Right atrium auricular region (tissue), 2 donors: Measurements from ENCODE around the gene GBP7. TPM values are rescaled to one million over a fixed set of nuclear protein-coding genes. Genes with fewer than 3 reads are reported as not detected.

Source experiments
- DNase-seq: peaks from one replicate; pipeline ENCODE4 v3.0.0-alpha.2; 2019; ENCODE audit warnings: low spot score
- H3K27ac ChIP-seq, 2 donors: fragments of 200-600 bp; sonication (generic); 1 replicate in 1 of 2; 2 replicates in 1 of 2; pipeline ENCODE4 v1.5.1; 2016 to 2019
- H3K27me3 ChIP-seq, 2 donors: fragments of 200-600 bp; sonication (generic); one replicate each; pipeline versions ENCODE4 v1.5.1 to v1.6.0; 2017 to 2019
- H3K36me3 ChIP-seq: fragments of 200-600 bp; sonication (generic); one replicate; pipeline ENCODE4 v1.5.1; 2016
- H3K4me1 ChIP-seq, 2 donors: fragments of 200-600 bp; sonication (generic); one replicate each; pipeline versions ENCODE4 v1.5.1 to v1.6.0; 2017 to 2019
- H3K4me3 ChIP-seq, 2 donors: fragments of 200-600 bp; sonication (generic); 1 replicate in 1 of 2; 2 replicates in 1 of 2; pipeline ENCODE4 v1.5.1; 2017 to 2019; ENCODE audit warnings: mild to moderate bottlenecking in 1 of 2, moderate library complexity in 1 of 2
- H3K9me3 ChIP-seq, 2 donors: fragments of 200-600 bp; sonication (generic); one replicate each; pipeline ENCODE4 v1.5.1; 2019
- total RNA-seq, 2 donors: library from RNA; depleted of rRNA; stranded (reverse); fragments of >200 nt; gene quantifications; one replicate each; pipeline ENCODE4 v1.1.0, GENCODE V29; 2016
- TF ChIP-seq, protein P1 (sequence below), 2 donors: fragments of 200-600 bp; sonication (generic); IDR thresholded peaks; one replicate each; pipeline ENCODE4 v1.5.1; 2019; ENCODE audit warnings: antibody characterized with exemption in 2 of 2

The GBP7 gene
- total RNA-seq, 2 donors from 2014 or later = not detected

DNA sequence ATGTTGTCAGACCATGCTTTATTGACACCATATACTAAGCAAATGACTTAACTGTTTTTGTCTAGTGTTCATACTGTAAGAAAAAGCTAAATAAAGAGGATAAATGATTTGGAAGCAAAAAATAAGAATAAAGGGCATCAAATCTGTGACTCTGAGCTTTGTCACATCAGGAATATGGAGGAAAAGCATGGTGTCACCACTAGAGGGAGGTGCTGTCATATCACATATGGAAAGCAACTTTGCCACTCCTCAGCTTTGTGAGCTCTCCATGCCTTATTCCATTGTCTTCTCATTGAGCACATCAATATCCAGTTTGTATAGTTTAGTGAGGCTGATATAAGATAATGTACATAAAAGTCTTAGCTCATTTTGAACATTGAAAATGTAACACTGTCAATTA, 90.0 kb downstream of the GBP7 start:
- no peak for DNase-seq
- Histone ChIP-seq H3K27ac (no peak overlapping the region), H3K4me1 (no peaks in the 10 kb centered on the region), H3K4me3 (no peak overlapping the region), H3K36me3 (no peaks in the 10 kb centered on the region), H3K9me3 (no peaks in the 10 kb centered on the region), H3K27me3 (no peaks in the 10 kb centered on the region)
- TF ChIP-seq, protein P1, sequence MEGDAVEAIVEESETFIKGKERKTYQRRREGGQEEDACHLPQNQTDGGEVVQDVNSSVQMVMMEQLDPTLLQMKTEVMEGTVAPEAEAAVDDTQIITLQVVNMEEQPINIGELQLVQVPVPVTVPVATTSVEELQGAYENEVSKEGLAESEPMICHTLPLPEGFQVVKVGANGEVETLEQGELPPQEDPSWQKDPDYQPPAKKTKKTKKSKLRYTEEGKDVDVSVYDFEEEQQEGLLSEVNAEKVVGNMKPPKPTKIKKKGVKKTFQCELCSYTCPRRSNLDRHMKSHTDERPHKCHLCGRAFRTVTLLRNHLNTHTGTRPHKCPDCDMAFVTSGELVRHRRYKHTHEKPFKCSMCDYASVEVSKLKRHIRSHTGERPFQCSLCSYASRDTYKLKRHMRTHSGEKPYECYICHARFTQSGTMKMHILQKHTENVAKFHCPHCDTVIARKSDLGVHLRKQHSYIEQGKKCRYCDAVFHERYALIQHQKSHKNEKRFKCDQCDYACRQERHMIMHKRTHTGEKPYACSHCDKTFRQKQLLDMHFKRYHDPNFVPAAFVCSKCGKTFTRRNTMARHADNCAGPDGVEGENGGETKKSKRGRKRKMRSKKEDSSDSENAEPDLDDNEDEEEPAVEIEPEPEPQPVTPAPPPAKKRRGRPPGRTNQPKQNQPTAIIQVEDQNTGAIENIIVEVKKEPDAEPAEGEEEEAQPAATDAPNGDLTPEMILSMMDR (IDR thresholded peaks at IDR 0.05) = peak in 1 of 2 donors; percentile 80

Other genes starting within 250 kb of the GBP7 start
- gene KYAT3, start 183.4 kb downstream of the GBP7 start, total RNA-seq = 1 to 10 TPM; 7.7 to 9.4 TPM
- 10 to 100 TPM; 11.0 to 11.3 TPM for gene RBMXL1, start 183.4 kb downstream of the GBP7 start, total RNA-seq
- gene GBP3, start 153.1 kb downstream of the GBP7 start, total RNA-seq = 10 to 100 TPM in 1 of 2 donors, 1 to 10 TPM in 1; 5.8 to 10.4 TPM
- 1 to 10 TPM; 4.3 to 5.7 TPM for gene GBP1, start 110.8 kb downstream of the GBP7 start, total RNA-seq
- gene GBP2, start 49.9 kb downstream of the GBP7 start, total RNA-seq = 10 to 100 TPM; 12.3 to 22.1 TPM
- 1 to 10 TPM; 6.1 to 6.2 TPM for gene GBP4, start 22.9 kb upstream of the GBP7 start, total RNA-seq
- 1 to 10 TPM in 1 of 2 donors, under 1 TPM in 1; 0.37 to 1.0 TPM for gene GBP5, start 96.9 kb upstream of the GBP7 start, total RNA-seq
- under 1 TPM in 1 of 2 donors, not detected in 1; 0.19 TPM for gene GBP6, start 188.1 kb upstream of the GBP7 start, total RNA-seq